ENCODE results near the gene PRKG1.

DNA sequence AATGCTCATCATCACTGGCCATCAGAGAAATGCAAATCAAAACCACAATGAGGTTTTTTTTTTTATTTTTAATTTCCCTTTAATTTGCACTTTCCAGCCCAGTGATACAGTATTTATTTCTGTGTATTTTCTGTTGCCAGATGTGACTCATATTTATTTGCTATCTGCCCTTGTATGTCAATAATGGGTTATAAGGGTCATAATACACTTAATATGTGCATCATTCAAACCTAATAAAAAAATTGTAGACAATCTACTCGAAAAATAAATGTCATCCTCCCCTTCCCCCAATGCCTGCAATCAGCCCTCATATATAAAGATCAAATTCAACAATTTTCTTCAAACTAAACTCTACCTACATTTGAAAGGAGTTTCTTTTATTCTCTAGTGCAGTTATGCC is 470.6 kb downstream of the PRKG1 start:
- TF ChIP-seq TAF1 (IDR thresholded peaks at IDR 0.05; ENCODE audit: borderline replicate concordance, insufficient read depth, low read length) (no peak), POLR2AphosphoS5 (IDR thresholded peaks at IDR 0.05; ENCODE audit: low read depth, low read length) (no peak), FOXP2 (optimal IDR thresholded peaks at IDR 0.05; ENCODE audit: borderline replicate concordance, extremely low read depth, extremely low read length, insufficient read depth) (no peak), SIN3A (IDR thresholded peaks at IDR 0.05; ENCODE audit: borderline replicate concordance, insufficient read depth, low read length) (no peak)
- TF ChIP-seq, protein P1, sequence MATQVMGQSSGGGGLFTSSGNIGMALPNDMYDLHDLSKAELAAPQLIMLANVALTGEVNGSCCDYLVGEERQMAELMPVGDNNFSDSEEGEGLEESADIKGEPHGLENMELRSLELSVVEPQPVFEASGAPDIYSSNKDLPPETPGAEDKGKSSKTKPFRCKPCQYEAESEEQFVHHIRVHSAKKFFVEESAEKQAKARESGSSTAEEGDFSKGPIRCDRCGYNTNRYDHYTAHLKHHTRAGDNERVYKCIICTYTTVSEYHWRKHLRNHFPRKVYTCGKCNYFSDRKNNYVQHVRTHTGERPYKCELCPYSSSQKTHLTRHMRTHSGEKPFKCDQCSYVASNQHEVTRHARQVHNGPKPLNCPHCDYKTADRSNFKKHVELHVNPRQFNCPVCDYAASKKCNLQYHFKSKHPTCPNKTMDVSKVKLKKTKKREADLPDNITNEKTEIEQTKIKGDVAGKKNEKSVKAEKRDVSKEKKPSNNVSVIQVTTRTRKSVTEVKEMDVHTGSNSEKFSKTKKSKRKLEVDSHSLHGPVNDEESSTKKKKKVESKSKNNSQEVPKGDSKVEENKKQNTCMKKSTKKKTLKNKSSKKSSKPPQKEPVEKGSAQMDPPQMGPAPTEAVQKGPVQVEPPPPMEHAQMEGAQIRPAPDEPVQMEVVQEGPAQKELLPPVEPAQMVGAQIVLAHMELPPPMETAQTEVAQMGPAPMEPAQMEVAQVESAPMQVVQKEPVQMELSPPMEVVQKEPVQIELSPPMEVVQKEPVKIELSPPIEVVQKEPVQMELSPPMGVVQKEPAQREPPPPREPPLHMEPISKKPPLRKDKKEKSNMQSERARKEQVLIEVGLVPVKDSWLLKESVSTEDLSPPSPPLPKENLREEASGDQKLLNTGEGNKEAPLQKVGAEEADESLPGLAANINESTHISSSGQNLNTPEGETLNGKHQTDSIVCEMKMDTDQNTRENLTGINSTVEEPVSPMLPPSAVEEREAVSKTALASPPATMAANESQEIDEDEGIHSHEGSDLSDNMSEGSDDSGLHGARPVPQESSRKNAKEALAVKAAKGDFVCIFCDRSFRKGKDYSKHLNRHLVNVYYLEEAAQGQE (IDR thresholded peaks at IDR 0.05; ENCODE audit: insufficient read depth in 1 of 2, low read depth in 2 of 2, low read length in 2 of 2): no peak
